Heart left ventricle (tissue), 13 donors: Measurements from ENCODE around the gene TMEM38A.

Experiments
- CTCF ChIP-seq, 12 donors: fragments of 200-600 bp; sonication (generic) in 4 of 12; IDR thresholded peaks; one replicate each; pipeline versions ENCODE4 v1.5.0 to v1.8.0; 2018 to 2022; ENCODE audit warnings: antibody characterized with exemption in 12 of 12, mild to moderate bottlenecking in 5 of 12
- POLR2A ChIP-seq, 2 donors: fragments of 450-650 bp; IDR thresholded peaks; one replicate each; pipeline ENCODE4 v1.6.1; 2017; ENCODE audit warnings: antibody characterized with exemption in 2 of 2, mild to moderate bottlenecking in 2 of 2, moderate library complexity in 2 of 2
- donor health status: ischemic (EF 13 %, LVEDD 7.1; RV severe dilation, severe dysfunction).
- donor health status: DM: no; HTN: yes; CAD: no.
- donor health status: DM: no; HTN: no; CAD: no.
- donor health status: ischemic (EF 25% LVEDD 6.9; RV normal size, moderate dysfunction).
- donor health status: ischemic (EF 25% LVEDD 5.7; RV mildly dilated, moderate dysfunction).
- donor health status: ischemic (EF 35%, LVEDD 5.7; RV mildly dilated, moderate dysfunction).
- donor health status: nonischemic (EF 11% LVEDD 7.7; RV severe dilation, severe dysfunction).
- donor health status: DM: yes; HTN: yes; CAD: no.
- donor health status: PGD.
- donor health status: ischemic (EF 29% LVEDD 5.4; RV normal size, mild dysfunction).
- donor health status: nonischemic (EF 23%, LVEDD 6.1; RV moderate dilation, normal function).

- TF ChIP-seq CTCF (IDR thresholded peaks at IDR 0.05) (no peak), POLR2A (IDR thresholded peaks at IDR 0.05) (no peak)
Measured at GRCh38 chr19:16739546-16739945, 78.6 kb downstream of the TMEM38A start.
